GM21737 (cell line): Measurements from ENCODE around the gene DDX54.
"Not testable (repeated sequence)": the region's sequence is repeated elsewhere in the genome, so short reads cannot be mapped to it uniquely, and the experiment has no call there.

Experiments
- ATAC-seq: cut with Tn5 transposase; IDR thresholded peaks from one replicate; pipeline ENCODE4 v1.9.1; 2021; ENCODE audit warnings: mild to moderate bottlenecking, moderate library complexity; ENCODE audit not compliant: unreplicated experiment

DDX54 gene

GRCh38 chr12:113221181-113221996 is 36.1 kb upstream of the DDX54 start, which contains the start of gene TPCN1:
TSS of gene TPCN1 (plus strand) at chr12:113221464. CDS start at chr12:113226853, 5,389 bp downstream.
- peak; percentile 92 for ATAC-seq

- ATAC-seq, result no peak
These were observed 35.4 kb upstream of the DDX54 start for GRCh38 chr12:113220593-113221180.

GRCh38 chr12:113216027-113216426 is 30.7 kb upstream of the DDX54 start:
- no peak for ATAC-seq

GRCh38 chr12:113214895-113215400 is 29.7 kb upstream of the DDX54 start:
- ATAC-seq, result peak; percentile 42

- no peak for ATAC-seq
These were observed 25.9 kb upstream of the DDX54 start for GRCh38 chr12:113211160-113211559.

GRCh38 chr12:113208041-113208934 is 23.0 kb upstream of the DDX54 start:
- ATAC-seq, result peak; percentile 66

GRCh38 chr12:113207613-113208040 is 22.3 kb upstream of the DDX54 start:
- ATAC-seq, result peak; percentile 8

- ATAC-seq, result not testable (repeated sequence)
These were observed 21.5 kb upstream of the DDX54 start for GRCh38 chr12:113206802-113207201.

- ATAC-seq, result no peak
These were observed 19.5 kb upstream of the DDX54 start for GRCh38 chr12:113204804-113205203.

GRCh38 chr12:113203852-113204760 is 18.8 kb upstream of the DDX54 start:
- no peak for ATAC-seq

GRCh38 chr12:113202300-113203075 is 17.2 kb upstream of the DDX54 start:
- ATAC-seq, result no peak

GRCh38 chr12:113201187-113202177 is 16.2 kb upstream of the DDX54 start:
- ATAC-seq, result no peak

GRCh38 chr12:113200021-113200797 is 14.9 kb upstream of the DDX54 start:
- ATAC-seq, result no peak

GRCh38 chr12:113198296-113198695 is 13.0 kb upstream of the DDX54 start:
- no peak for ATAC-seq

GRCh38 chr12:113197518-113198077 is 12.3 kb upstream of the DDX54 start:
- no peak for ATAC-seq

GRCh38 chr12:113196990-113197389 is 11.7 kb upstream of the DDX54 start:
- ATAC-seq, result peak; percentile 73

GRCh38 chr12:113196582-113196981 is 11.3 kb upstream of the DDX54 start:
- no peak for ATAC-seq
